Osteoblast (primary cell): Measurements from ENCODE around the gene SPX. TPM values are rescaled to one million over a fixed set of nuclear protein-coding genes. Genes with fewer than 3 reads are reported as not detected.

ENCODE experiments used
- DNase-seq: peaks from one replicate; pipeline ENCODE4 v3.0.0; 2011; ENCODE audit warnings: low spot score, mixed read lengths; ENCODE audit not compliant: insufficient read length; ENCODE audit errors: missing footprints
- H2AFZ ChIP-seq: 2 replicates; pipeline ENCODE4 v1.6.0; 2011; ENCODE audit warnings: mild to moderate bottlenecking, low read length
- H3K27ac ChIP-seq: 2 replicates; pipeline ENCODE4 v1.5.1; 2011; ENCODE audit warnings: mild to moderate bottlenecking, low read depth, low read length, moderate library complexity
- H3K27me3 ChIP-seq: 2 replicates; pipeline ENCODE4 v1.6.0; 2012; ENCODE audit warnings: mild to moderate bottlenecking, control low read depth, inconsistent platforms, low read length, moderate library complexity; ENCODE audit not compliant: insufficient read depth
- H3K36me3 ChIP-seq: 2 replicates; pipeline ENCODE4 v1.5.1; 2011; ENCODE audit warnings: mild to moderate bottlenecking, low read length, control low read depth, moderate library complexity; ENCODE audit not compliant: insufficient read depth
- H3K4me1 ChIP-seq: 2 replicates; pipeline ENCODE4 v1.5.1; 2011; ENCODE audit warnings: mild to moderate bottlenecking, low read length, control low read depth, moderate library complexity; ENCODE audit not compliant: insufficient read depth
- H3K4me2 ChIP-seq: 2 replicates; pipeline ENCODE4 v1.6.0; 2011; ENCODE audit warnings: mild to moderate bottlenecking, low read length; ENCODE audit not compliant: insufficient read depth
- H3K4me3 ChIP-seq: fragments of 200-600 bp; sonication (generic); 3 replicates; pipeline ENCODE4 v1.5.1; 2012; ENCODE audit warnings: mild to moderate bottlenecking, low read length, inconsistent platforms; ENCODE audit not compliant: insufficient read depth
- H3K79me2 ChIP-seq: 2 replicates; pipeline ENCODE4 v1.6.0; 2012; ENCODE audit warnings: mild to moderate bottlenecking, low read length, control low read depth, inconsistent platforms; ENCODE audit not compliant: insufficient read depth
- H3K9me3 ChIP-seq: 2 replicates; pipeline ENCODE4 v1.5.1; 2011; ENCODE audit warnings: low read depth, low read length, control low read depth
- H4K20me1 ChIP-seq: 2 replicates; pipeline ENCODE4 v1.6.0; 2012; ENCODE audit warnings: mild to moderate bottlenecking, low read length, control low read depth; ENCODE audit not compliant: insufficient read depth
- CTCF ChIP-seq: IDR thresholded peaks from 2 replicates; pipeline ENCODE4 v1.5.1; 2011; ENCODE audit warnings: mild to moderate bottlenecking, low read depth, low read length, moderate library complexity; ENCODE audit errors: extremely low read depth
- total RNA-seq: library from RNA; depleted of rRNA; stranded (reverse); fragments of >200 nt; gene quantifications from 2 replicates; pipeline ENCODE4 v1.2.3, GENCODE V29; 2012

The SPX gene
- total RNA-seq, 1 donor, result 2.9 TPM

- H3K9me3 ChIP-seq, result no peaks in the 10 kb centered on the region
- peaks cover 2% of the 10 kb centered on the region for H3K27me3 ChIP-seq
- no peaks in the 10 kb centered on the region for H4K20me1 ChIP-seq
- H3K36me3 ChIP-seq, result no peaks in the 10 kb centered on the region
- no peak for DNase-seq
- no peak overlapping the region for H3K4me3 ChIP-seq
- H3K4me1 ChIP-seq, result no peaks in the 10 kb centered on the region
- H3K4me2 ChIP-seq, result no peak overlapping the region
- no peak overlapping the region for H3K27ac ChIP-seq
- H3K79me2 ChIP-seq, result no peaks in the 10 kb centered on the region
- no peak overlapping the region for H2AFZ ChIP-seq
- no peak for TF ChIP-seq CTCF
These were observed 16.3 kb downstream of the SPX start for GRCh38 chr12:21542403-21542802.

GRCh38 chr12:21543151-21543550 is 17.1 kb downstream of the SPX start:
- H4K20me1 ChIP-seq, result no peaks in the 10 kb centered on the region

GRCh38 chr12:21545557-21545956 is 19.5 kb downstream of the SPX start:
- Histone ChIP-seq H3K36me3 (no peaks in the 10 kb centered on the region), H3K27me3 (peaks cover 2% of the 10 kb centered on the region), H3K9me3 (no peaks in the 10 kb centered on the region), H3K4me1 (no peaks in the 10 kb centered on the region), H4K20me1 (no peaks in the 10 kb centered on the region), H3K79me2 (no peaks in the 10 kb centered on the region), H3K4me3 (no peak overlapping the region), H2AFZ (no peak overlapping the region), H3K4me2 (no peak overlapping the region), H3K27ac (no peak overlapping the region)
- TF ChIP-seq CTCF, result no peak
- no peak for DNase-seq

More at GRCh38 chr12:21543151-21543550, 17.1 kb downstream of the SPX start:
- Histone ChIP-seq H3K79me2 (no peaks in the 10 kb centered on the region), H3K4me3 (no peak overlapping the region), H2AFZ (no peak overlapping the region), H3K9me3 (no peaks in the 10 kb centered on the region), H3K27ac (no peak overlapping the region), H3K36me3 (no peaks in the 10 kb centered on the region), H3K27me3 (peaks cover 2% of the 10 kb centered on the region), H3K4me1 (no peaks in the 10 kb centered on the region), H3K4me2 (no peak overlapping the region)
- TF ChIP-seq CTCF, result no peak
- no peak for DNase-seq

- H4K20me1 ChIP-seq, result no peaks in the 10 kb centered on the region
- H2AFZ ChIP-seq, result no peak overlapping the region
- H3K27ac ChIP-seq, result no peak overlapping the region
- no peak for TF ChIP-seq CTCF
- H3K4me1 ChIP-seq, result no peaks in the 10 kb centered on the region
- no peaks in the 10 kb centered on the region for H3K9me3 ChIP-seq
- no peak for DNase-seq
- H3K36me3 ChIP-seq, result no peaks in the 10 kb centered on the region
- H3K79me2 ChIP-seq, result no peaks in the 10 kb centered on the region
- peaks cover 2% of the 10 kb centered on the region for H3K27me3 ChIP-seq
- no peak overlapping the region for H3K4me2 ChIP-seq
- no peak overlapping the region for H3K4me3 ChIP-seq
These were observed 20.6 kb downstream of the SPX start for GRCh38 chr12:21546716-21547115.
